HepG2 (cell line): Measurements from ENCODE around the gene SCIN. TPM values are rescaled to one million over a fixed set of nuclear protein-coding genes. Genes with fewer than 3 reads are reported as not detected.

Experiments
- DMAP1 ChIP-seq: IDR thresholded peaks from 2 replicates; pipeline ENCODE4 v1.6.1; 2016
- FOXO1 ChIP-seq: sonication (generic); formaldehyde crosslinking; IDR thresholded peaks from 2 replicates; pipeline ENCODE4 v1.4.0; 2020; ENCODE audit warnings: missing genetic modification reagents
- ISL2 ChIP-seq: sonication (generic); formaldehyde crosslinking; IDR thresholded peaks from 2 replicates; pipeline ENCODE4 v1.5.0; 2020; ENCODE audit warnings: missing genetic modification reagents
- LCORL ChIP-seq, 2 experiments: fragments of 450-650 bp in 1 of 2; sonication (generic) in 1 of 2; formaldehyde crosslinking in 1 of 2; IDR thresholded peaks; 2 replicates each; pipeline versions ENCODE4 v1.5.0 to v1.6.1; 2017 to 2020; ENCODE audit warnings: antibody characterized with exemption in 1 of 2, missing genetic modification reagents in 1 of 2
- MAFF ChIP-seq: IDR thresholded peaks from 2 replicates; pipeline ENCODE4 v1.6.1; 2011; ENCODE audit warnings: low read depth, low read length, improper control_type of control experiment
- MBNL3 ChIP-seq: fragments of 250-450 bp; sonication (Bioruptor Pico); conservative IDR thresholded peaks from 2 replicates; pipeline ENCODE4 v1.8.0; 2022; ENCODE audit warnings: mild to moderate bottlenecking, inconsistent platforms
- MXD4 ChIP-seq: IDR thresholded peaks from 2 replicates; pipeline ENCODE4 v1.6.1; 2016; ENCODE audit warnings: mild to moderate bottlenecking, missing biosample characterization, missing genetic modification reagents
- NCOA2 ChIP-seq: sonication (generic); formaldehyde crosslinking; IDR thresholded peaks from 2 replicates; pipeline ENCODE4 v1.8.0; 2022; ENCODE audit warnings: inconsistent platforms
- NFE2L2 ChIP-seq: fragments of 150-350 bp; IDR thresholded peaks from 2 replicates; pipeline ENCODE4 v1.6.1; 2014; ENCODE audit warnings: low read length
- RAD21 ChIP-seq: fragments of 450-650 bp; formaldehyde crosslinking; IDR thresholded peaks from 2 replicates; pipeline ENCODE4 v1.5.0; 2020; ENCODE audit warnings: mild to moderate bottlenecking
- RBFOX2 ChIP-seq: fragments of 200-400 bp; formaldehyde crosslinking; IDR thresholded peaks from 2 replicates; pipeline ENCODE4 v1.6.1; 2017; ENCODE audit warnings: low read depth, mild to moderate bottlenecking, low read length
- ZNF224 ChIP-seq: sonication (generic); formaldehyde crosslinking; IDR thresholded peaks from 2 replicates; pipeline ENCODE4 v1.5.0; 2020; ENCODE audit warnings: mild to moderate bottlenecking, missing genetic modification reagents
- ZNF263 ChIP-seq: sonication (generic); formaldehyde crosslinking; IDR thresholded peaks from 2 replicates; pipeline ENCODE4 v1.4.0; 2020; ENCODE audit warnings: missing genetic modification reagents
- ZNF572 ChIP-seq: sonication (generic); formaldehyde crosslinking; IDR thresholded peaks from 2 replicates; pipeline ENCODE4 v1.5.1; 2020; ENCODE audit warnings: mild to moderate bottlenecking, missing genetic modification reagents
- ZNF607 ChIP-seq: sonication (generic); formaldehyde crosslinking; IDR thresholded peaks from 2 replicates; pipeline ENCODE4 v1.5.1; 2020; ENCODE audit warnings: missing genetic modification reagents, mild to moderate bottlenecking, borderline replicate concordance
- ZNF792 ChIP-seq: IDR thresholded peaks from 2 replicates; pipeline ENCODE4 v1.6.1; 2016
- polyA plus RNA-seq, 8 experiments: library from polyadenylated mRNA; depleted of rRNA in 3 of 8; stranded (reverse) in 7 of 8; unstranded in 1 of 8; fragments of >200 nt; fragmentation: Illumina TruSeq in 4 of 8; extraction: Trizol in 4 of 8; gene quantifications; 2 replicates each; pipeline versions ENCODE4 v1.2.1 to v1.2.3, GENCODE V29; 2011 to 2016; ENCODE audit warnings: low read depth in 4 of 8, missing spikeins in 1 of 8, mixed read lengths in 1 of 8; ENCODE audit not compliant: insufficient read depth in 1 of 8
- total RNA-seq, 5 experiments: library from RNA; depleted of rRNA; stranded (reverse); fragments of >200 nt; fragmentation: Illumina TruSeq; extraction: Trizol; gene quantifications; 2 replicates each; pipeline ENCODE4 v1.2.3, GENCODE V29; 2016; ENCODE audit warnings: low read depth in 1 of 5
- TF ChIP-seq, protein P1 (sequence below): sonication (generic); formaldehyde crosslinking; IDR thresholded peaks from 2 replicates; pipeline ENCODE4 v1.4.0; 2020; ENCODE audit warnings: mild to moderate bottlenecking, low read depth, missing genetic modification reagents
- TF ChIP-seq, protein P2 (sequence below): sonication (generic); formaldehyde crosslinking; IDR thresholded peaks from 2 replicates; pipeline ENCODE4 v1.4.0; 2020; ENCODE audit warnings: missing genetic modification reagents
- TF ChIP-seq, protein P3 (sequence below): IDR thresholded peaks from 2 replicates; pipeline ENCODE4 v1.6.1; 2016; ENCODE audit warnings: mild to moderate bottlenecking, missing biosample characterization, missing genetic modification reagents
- TF ChIP-seq, protein P4 (sequence below): sonication (generic); formaldehyde crosslinking; IDR thresholded peaks from 2 replicates; pipeline ENCODE4 v1.4.0; 2020; ENCODE audit warnings: missing genetic modification reagents, borderline replicate concordance
- TF ChIP-seq, protein P5 (sequence below): sonication (generic); formaldehyde crosslinking; IDR thresholded peaks from 2 replicates; pipeline ENCODE4 v1.4.0; 2020; ENCODE audit warnings: mild to moderate bottlenecking, missing genetic modification reagents

The SCIN gene
- total and polyA plus RNA-seq, 2 of the 13 experiments (the other 11 are each of a cell fraction or from before 2014, with no cell fraction given) = not detected

DNA sequence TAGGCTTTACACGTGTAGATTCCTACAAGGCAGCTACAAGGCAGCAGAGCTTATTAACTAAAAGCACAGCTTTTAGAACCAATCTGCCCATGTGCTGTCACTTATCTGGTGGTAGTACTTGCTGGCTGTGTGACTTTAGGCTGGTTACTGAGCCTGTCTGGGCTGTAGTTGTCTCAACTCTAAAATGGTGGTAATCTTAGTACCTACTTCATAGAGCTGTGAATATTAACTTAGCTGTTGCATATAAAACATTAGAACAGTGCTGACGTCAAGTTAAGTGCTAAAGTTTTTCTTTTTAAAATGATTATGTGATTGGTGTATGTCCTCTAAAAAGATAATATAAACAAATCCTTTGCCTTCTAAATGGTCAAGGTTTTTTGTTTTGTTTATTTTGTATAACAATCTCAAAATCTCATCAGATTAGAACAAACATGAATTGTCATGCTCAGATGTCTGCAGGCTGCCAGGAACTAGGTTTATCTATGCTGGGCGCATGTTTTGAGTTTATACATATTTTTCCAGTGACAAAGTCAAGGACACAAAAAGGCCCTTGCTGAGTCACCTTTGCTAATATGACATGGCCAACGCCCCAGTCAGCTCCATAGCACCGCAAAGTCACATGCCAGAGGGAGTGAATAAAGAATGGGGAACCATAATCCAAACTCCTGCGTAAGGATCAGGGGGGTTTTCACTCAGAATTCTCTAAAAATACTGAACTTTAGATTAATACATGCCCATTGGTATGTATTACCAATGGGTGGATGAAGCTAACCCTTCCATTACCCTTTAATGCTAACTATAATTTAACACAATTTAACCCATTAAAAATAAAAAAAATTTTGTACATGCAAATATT lies 77.1 kb downstream of the SCIN start (continued):
- TF ChIP-seq, protein P1, sequence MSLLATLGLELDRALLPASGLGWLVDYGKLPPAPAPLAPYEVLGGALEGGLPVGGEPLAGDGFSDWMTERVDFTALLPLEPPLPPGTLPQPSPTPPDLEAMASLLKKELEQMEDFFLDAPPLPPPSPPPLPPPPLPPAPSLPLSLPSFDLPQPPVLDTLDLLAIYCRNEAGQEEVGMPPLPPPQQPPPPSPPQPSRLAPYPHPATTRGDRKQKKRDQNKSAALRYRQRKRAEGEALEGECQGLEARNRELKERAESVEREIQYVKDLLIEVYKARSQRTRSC (CRISPR knock-in tag) = no peak
- TF ChIP-seq ZNF607 (CRISPR knock-in tag) (no peak), ZNF263 (no peak), RBFOX2 (no peak), ZNF572 (CRISPR knock-in tag) (no peak), MAFF (peak; percentile 48), LCORL (IDR thresholded peaks at IDR 0.05) (no peak), LCORL (CRISPR knock-in tag; IDR thresholded peaks at IDR 0.05) (peak; percentile 50; the same call in 1 of the 2 replicates), ZNF792 (CRISPR knock-in tag) (no peak), FOXO1 (peak; percentile 35; the same call in 1 of the 2 replicates), RAD21 (CRISPR knock-in tag) (no peak), ISL2 (CRISPR knock-in tag) (peak; percentile 77), NCOA2 (CRISPR knock-in tag) (peak; percentile 87), ZNF224 (no peak), NFE2L2 (peak; percentile 89), DMAP1 (CRISPR knock-in tag) (no peak), MXD4 (CRISPR knock-in tag) (no peak), MBNL3 (no peak)
- TF ChIP-seq, protein P2, sequence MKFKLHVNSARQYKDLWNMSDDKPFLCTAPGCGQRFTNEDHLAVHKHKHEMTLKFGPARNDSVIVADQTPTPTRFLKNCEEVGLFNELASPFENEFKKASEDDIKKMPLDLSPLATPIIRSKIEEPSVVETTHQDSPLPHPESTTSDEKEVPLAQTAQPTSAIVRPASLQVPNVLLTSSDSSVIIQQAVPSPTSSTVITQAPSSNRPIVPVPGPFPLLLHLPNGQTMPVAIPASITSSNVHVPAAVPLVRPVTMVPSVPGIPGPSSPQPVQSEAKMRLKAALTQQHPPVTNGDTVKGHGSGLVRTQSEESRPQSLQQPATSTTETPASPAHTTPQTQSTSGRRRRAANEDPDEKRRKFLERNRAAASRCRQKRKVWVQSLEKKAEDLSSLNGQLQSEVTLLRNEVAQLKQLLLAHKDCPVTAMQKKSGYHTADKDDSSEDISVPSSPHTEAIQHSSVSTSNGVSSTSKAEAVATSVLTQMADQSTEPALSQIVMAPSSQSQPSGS = no peak
- TF ChIP-seq, protein P3, sequence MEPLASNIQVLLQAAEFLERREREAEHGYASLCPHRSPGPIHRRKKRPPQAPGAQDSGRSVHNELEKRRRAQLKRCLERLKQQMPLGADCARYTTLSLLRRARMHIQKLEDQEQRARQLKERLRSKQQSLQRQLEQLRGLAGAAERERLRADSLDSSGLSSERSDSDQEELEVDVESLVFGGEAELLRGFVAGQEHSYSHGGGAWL (CRISPR knock-in tag) = no peak
- TF ChIP-seq, protein P4, sequence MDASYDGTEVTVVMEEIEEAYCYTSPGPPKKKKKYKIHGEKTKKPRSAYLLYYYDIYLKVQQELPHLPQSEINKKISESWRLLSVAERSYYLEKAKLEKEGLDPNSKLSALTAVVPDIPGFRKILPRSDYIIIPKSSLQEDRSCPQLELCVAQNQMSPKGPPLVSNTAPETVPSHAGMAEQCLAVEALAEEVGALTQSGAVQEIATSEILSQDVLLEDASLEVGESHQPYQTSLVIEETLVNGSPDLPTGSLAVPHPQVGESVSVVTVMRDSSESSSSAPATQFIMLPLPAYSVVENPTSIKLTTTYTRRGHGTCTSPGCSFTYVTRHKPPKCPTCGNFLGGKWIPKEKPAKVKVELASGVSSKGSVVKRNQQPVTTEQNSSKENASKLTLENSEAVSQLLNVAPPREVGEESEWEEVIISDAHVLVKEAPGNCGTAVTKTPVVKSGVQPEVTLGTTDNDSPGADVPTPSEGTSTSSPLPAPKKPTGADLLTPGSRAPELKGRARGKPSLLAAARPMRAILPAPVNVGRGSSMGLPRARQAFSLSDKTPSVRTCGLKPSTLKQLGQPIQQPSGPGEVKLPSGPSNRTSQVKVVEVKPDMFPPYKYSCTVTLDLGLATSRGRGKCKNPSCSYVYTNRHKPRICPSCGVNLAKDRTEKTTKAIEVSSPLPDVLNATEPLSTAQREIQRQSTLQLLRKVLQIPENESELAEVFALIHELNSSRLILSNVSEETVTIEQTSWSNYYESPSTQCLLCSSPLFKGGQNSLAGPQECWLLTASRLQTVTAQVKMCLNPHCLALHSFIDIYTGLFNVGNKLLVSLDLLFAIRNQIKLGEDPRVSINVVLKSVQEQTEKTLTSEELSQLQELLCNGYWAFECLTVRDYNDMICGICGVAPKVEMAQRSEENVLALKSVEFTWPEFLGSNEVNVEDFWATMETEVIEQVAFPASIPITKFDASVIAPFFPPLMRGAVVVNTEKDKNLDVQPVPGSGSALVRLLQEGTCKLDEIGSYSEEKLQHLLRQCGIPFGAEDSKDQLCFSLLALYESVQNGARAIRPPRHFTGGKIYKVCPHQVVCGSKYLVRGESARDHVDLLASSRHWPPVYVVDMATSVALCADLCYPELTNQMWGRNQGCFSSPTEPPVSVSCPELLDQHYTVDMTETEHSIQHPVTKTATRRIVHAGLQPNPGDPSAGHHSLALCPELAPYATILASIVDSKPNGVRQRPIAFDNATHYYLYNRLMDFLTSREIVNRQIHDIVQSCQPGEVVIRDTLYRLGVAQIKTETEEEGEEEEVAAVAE (CRISPR knock-in tag) = no peak
- TF ChIP-seq, protein P5, sequence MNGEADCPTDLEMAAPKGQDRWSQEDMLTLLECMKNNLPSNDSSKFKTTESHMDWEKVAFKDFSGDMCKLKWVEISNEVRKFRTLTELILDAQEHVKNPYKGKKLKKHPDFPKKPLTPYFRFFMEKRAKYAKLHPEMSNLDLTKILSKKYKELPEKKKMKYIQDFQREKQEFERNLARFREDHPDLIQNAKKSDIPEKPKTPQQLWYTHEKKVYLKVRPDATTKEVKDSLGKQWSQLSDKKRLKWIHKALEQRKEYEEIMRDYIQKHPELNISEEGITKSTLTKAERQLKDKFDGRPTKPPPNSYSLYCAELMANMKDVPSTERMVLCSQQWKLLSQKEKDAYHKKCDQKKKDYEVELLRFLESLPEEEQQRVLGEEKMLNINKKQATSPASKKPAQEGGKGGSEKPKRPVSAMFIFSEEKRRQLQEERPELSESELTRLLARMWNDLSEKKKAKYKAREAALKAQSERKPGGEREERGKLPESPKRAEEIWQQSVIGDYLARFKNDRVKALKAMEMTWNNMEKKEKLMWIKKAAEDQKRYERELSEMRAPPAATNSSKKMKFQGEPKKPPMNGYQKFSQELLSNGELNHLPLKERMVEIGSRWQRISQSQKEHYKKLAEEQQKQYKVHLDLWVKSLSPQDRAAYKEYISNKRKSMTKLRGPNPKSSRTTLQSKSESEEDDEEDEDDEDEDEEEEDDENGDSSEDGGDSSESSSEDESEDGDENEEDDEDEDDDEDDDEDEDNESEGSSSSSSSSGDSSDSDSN = no peak
